Measurements from ENCODE around the gene ABHD6. TPM values are rescaled to one million over a fixed set of nuclear protein-coding genes. Genes with fewer than 3 reads are reported as not detected.

ABHD6 gene
- total and polyA plus RNA-seq, 9 of the 15 experiments (the other 6 are each of a cell fraction or from before 2014, with no cell fraction given): 0.53 to 3.6 (median 2.5) TPM

DNA sequence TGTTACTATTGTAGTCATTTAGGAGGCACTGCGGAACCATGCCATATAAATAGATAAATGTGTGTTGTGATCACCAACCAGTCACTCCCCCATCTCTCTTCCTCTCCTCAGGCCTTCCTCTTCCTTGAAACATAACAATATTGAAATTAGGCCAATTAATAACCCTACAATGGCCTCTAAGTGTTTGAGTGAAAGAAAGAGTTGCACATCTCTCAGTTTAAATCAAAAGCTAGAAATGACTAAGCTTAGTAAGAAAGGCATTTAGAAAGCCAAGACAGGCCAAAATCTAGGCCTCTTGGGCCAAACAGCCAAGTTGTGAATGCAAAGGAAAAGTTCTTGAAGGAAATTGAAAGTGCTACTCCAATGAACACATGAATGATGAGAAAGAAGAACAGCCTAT lies 18.7 kb upstream of the ABHD6 start (continued):
- TF ChIP-seq, protein P1, sequence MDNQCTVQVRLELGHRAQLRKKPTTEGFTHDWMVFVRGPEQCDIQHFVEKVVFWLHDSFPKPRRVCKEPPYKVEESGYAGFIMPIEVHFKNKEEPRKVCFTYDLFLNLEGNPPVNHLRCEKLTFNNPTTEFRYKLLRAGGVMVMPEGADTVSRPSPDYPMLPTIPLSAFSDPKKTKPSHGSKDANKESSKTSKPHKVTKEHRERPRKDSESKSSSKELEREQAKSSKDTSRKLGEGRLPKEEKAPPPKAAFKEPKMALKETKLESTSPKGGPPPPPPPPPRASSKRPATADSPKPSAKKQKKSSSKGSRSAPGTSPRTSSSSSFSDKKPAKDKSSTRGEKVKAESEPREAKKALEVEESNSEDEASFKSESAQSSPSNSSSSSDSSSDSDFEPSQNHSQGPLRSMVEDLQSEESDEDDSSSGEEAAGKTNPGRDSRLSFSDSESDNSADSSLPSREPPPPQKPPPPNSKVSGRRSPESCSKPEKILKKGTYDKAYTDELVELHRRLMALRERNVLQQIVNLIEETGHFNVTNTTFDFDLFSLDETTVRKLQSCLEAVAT (IDR thresholded peaks at IDR 0.05): no peak
- TF ChIP-seq CTBP1 (IDR thresholded peaks at IDR 0.05; ENCODE audit: borderline replicate concordance) (no peak), CBX5 (IDR thresholded peaks at IDR 0.05; ENCODE audit: borderline replicate concordance, low read depth) (no peak)

DNA sequence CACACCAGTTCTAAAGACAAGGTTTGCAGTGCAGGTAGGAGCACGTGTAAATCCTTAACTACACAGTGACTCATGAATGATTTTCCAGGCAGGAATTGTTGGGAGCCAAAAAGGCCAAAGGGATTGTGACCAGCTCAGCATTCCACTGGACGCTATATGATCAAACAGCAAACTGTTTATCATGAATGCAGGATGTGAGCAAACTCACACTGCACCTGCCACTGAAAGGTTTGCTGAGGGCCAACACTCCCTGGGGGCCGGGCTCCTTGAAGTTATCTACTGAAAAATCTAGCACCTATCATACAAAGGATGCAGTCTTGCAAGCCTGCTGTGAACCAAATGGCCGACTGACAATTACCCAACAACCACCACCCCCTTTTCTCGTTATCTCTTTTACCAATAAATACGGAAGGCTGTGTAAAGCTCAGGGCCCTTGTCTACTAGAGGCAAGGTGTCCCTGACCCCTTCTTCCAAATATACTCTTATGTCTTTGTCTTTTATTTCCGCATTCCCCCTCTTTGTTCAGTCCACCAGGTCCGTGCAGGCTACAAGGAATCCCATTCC lies 15.3 kb upstream of the ABHD6 start:
- Histone ChIP-seq H3K4me1 (replicated peaks in 1 of 2; ENCODE audit: control insufficient read depth in 2 of 2, insufficient read depth in 2 of 2, low read length in 2 of 2) (no peaks in the 10 kb centered on the region; a peak in 1 of 5 replicates), H3K9me1 (ENCODE audit: control insufficient read depth, insufficient read depth, low read length) (no peaks in the 10 kb centered on the region), H3K4me2 (ENCODE audit: insufficient read depth, low read length) (no peak overlapping the region), H3K27ac (ENCODE audit: extremely low read depth, low read depth, low read length) (no peak overlapping the region), H3K4me3 (no peak overlapping the region), H3K36me3 (ENCODE audit: control insufficient read depth, insufficient read depth, low read length) (no peaks in the 10 kb centered on the region), H3K79me2 (ENCODE audit: control insufficient read depth, insufficient read depth, low read length) (no peaks in the 10 kb centered on the region), H2AFZ (ENCODE audit: low read depth, low read length) (no peak overlapping the region), H3K9ac (ENCODE audit: insufficient read depth in 1 of 2, low read depth in 2 of 2, low read length in 2 of 2) (no peak overlapping the region), H3K27me3 (ENCODE audit: control insufficient read depth in 2 of 2, insufficient read depth in 2 of 2, low read length in 2 of 2) (peaks cover 7 to 9% of the 10 kb centered on the region in 2 experiments; a peak in 3 of 5 replicates), H4K20me1 (replicated peaks; ENCODE audit: control insufficient read depth, insufficient read depth, low read length) (no peaks in the 10 kb centered on the region; the same call in 1 of the 2 replicates), H3K9me3 (replicated peaks; ENCODE audit: control insufficient read depth, insufficient read depth, low read depth, low read length) (no peaks in the 10 kb centered on the region)
- POLR2A ChIA-PET: interaction anchor here (0.5 kb wide), 1 partner anchor 450 kb away, joined by 3 read pairs; no protein-coding TSS in a partner anchor
- intact Hi-C loops (cut with micrococcal nuclease): no loop called here
- no peak for DNase-seq (ENCODE audit: extremely low read depth in 1 of 4, low spot score in 3 of 4)
- no TSS peak for BruUV-seq (replicated peaks)
- in situ Hi-C loops (cut with MboI): no loop called here
- no peak for ATAC-seq
- 3% methylated on average over 8 of the region's 8 CpGs for WGBS (ENCODE audit: insufficient coverage, low coverage, missing lambda C conversion rate)
- no peak for FAIRE-seq
- CTCF ChIA-PET (ENCODE audit: low intra/inter-chr PET ratio): no interaction called here
- TF ChIP-seq POLR2A (conservative IDR thresholded peaks at IDR 0.05) (no peak), IRF2 (CRISPR knock-in tag; IDR thresholded peaks at IDR 0.05) (no peak), EGR1 (conservative IDR thresholded peaks at IDR 0.05) (no peak), ZNF77 (CRISPR knock-in tag; IDR thresholded peaks at IDR 0.05) (no peak), ZNF324 (CRISPR knock-in tag; IDR thresholded peaks at IDR 0.05) (no peak), STAT5B (CRISPR knock-in tag; IDR thresholded peaks at IDR 0.05) (no peak), XRCC4 (IDR thresholded peaks at IDR 0.05; ENCODE audit: extremely low read depth, insufficient read depth, insufficient read length) (no peak)
- TF ChIP-seq, protein P2, sequence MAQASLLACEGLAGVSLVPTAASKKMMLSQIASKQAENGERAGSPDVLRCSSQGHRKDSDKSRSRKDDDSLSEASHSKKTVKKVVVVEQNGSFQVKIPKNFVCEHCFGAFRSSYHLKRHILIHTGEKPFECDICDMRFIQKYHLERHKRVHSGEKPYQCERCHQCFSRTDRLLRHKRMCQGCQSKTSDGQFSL (CRISPR knock-in tag; IDR thresholded peaks at IDR 0.05): no peak
- TF ChIP-seq, protein P2 (tag; IDR thresholded peaks at IDR 0.05): no peak
- TF ChIP-seq, protein P3, sequence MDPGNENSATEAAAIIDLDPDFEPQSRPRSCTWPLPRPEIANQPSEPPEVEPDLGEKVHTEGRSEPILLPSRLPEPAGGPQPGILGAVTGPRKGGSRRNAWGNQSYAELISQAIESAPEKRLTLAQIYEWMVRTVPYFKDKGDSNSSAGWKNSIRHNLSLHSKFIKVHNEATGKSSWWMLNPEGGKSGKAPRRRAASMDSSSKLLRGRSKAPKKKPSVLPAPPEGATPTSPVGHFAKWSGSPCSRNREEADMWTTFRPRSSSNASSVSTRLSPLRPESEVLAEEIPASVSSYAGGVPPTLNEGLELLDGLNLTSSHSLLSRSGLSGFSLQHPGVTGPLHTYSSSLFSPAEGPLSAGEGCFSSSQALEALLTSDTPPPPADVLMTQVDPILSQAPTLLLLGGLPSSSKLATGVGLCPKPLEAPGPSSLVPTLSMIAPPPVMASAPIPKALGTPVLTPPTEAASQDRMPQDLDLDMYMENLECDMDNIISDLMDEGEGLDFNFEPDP (CRISPR knock-in tag; IDR thresholded peaks at IDR 0.05): no peak

All from K562 (cell line).